Measurements from ENCODE around the gene OXSR1.

The OXSR1 gene

GRCh38 chr3:38165722-38166387 is 518 bp downstream of the OXSR1 start:
- Histone ChIP-seq H3K9ac (ENCODE audit: low read depth, low read length, poor library complexity, severe bottlenecking) (peak overlapping the region; percentile 92), H2AFZ (ENCODE audit: low read length) (peak overlapping the region; percentile 85), H3K4me1 (ENCODE audit: insufficient read depth, low read length, poor library complexity, severe bottlenecking) (peaks cover 53% of the 10 kb centered on the region), H3K9me2 (replicated peaks; ENCODE audit: low read depth, low read length) (no peaks in the 10 kb centered on the region), H3K4me3 (ENCODE audit: low read length, poor library complexity, severe bottlenecking) (peak overlapping the region; percentile 87), H4K20me1 (ENCODE audit: insufficient read depth, low read length, poor library complexity, severe bottlenecking) (peaks cover 43% of the 10 kb centered on the region), H3K4me2 (ENCODE audit: low read depth, low read length, poor library complexity, severe bottlenecking) (peak overlapping the region; percentile 98), H3F3A (ENCODE audit: low read depth) (peaks cover 2% of the 10 kb centered on the region; the same call in 1 of the 2 replicates), H3K27me3 (ENCODE audit: insufficient read depth, low read length, poor library complexity, severe bottlenecking) (no peaks in the 10 kb centered on the region), H3K36me3 (ENCODE audit: insufficient read depth, low read length) (no peaks in the 10 kb centered on the region), H3K79me2 (ENCODE audit: insufficient read depth, low read length) (peaks cover 66% of the 10 kb centered on the region), H3K9me3 (ENCODE audit: insufficient read depth, low read depth, low read length) (no peaks in the 10 kb centered on the region)
- no peak for TF ChIP-seq EZH2phosphoT487 (IDR thresholded peaks at IDR 0.05; ENCODE audit: borderline replicate concordance)
- TF ChIP-seq, protein P1, sequence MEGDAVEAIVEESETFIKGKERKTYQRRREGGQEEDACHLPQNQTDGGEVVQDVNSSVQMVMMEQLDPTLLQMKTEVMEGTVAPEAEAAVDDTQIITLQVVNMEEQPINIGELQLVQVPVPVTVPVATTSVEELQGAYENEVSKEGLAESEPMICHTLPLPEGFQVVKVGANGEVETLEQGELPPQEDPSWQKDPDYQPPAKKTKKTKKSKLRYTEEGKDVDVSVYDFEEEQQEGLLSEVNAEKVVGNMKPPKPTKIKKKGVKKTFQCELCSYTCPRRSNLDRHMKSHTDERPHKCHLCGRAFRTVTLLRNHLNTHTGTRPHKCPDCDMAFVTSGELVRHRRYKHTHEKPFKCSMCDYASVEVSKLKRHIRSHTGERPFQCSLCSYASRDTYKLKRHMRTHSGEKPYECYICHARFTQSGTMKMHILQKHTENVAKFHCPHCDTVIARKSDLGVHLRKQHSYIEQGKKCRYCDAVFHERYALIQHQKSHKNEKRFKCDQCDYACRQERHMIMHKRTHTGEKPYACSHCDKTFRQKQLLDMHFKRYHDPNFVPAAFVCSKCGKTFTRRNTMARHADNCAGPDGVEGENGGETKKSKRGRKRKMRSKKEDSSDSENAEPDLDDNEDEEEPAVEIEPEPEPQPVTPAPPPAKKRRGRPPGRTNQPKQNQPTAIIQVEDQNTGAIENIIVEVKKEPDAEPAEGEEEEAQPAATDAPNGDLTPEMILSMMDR (conservative IDR thresholded peaks at IDR 0.05; ENCODE audit: low read length) = no peak

GRCh38 chr3:38167591-38167990 is 2.3 kb downstream of the OXSR1 start:
- Histone ChIP-seq H3K9me3 (ENCODE audit: insufficient read depth, low read depth, low read length) (no peaks in the 10 kb centered on the region), H3F3A (ENCODE audit: low read depth) (peaks cover 2% of the 10 kb centered on the region; the same call in 1 of the 2 replicates), H3K9me2 (replicated peaks; ENCODE audit: low read depth, low read length) (no peaks in the 10 kb centered on the region), H3K4me2 (ENCODE audit: low read depth, low read length, poor library complexity, severe bottlenecking) (peak overlapping the region; percentile 98), H3K36me3 (ENCODE audit: insufficient read depth, low read length) (no peaks in the 10 kb centered on the region), H3K4me1 (ENCODE audit: insufficient read depth, low read length, poor library complexity, severe bottlenecking) (peaks cover 70% of the 10 kb centered on the region), H3K4me3 (ENCODE audit: low read length, poor library complexity, severe bottlenecking) (peak overlapping the region; percentile 87), H2AFZ (ENCODE audit: low read length) (no peak overlapping the region), H4K20me1 (ENCODE audit: insufficient read depth, low read length, poor library complexity, severe bottlenecking) (peaks cover 61% of the 10 kb centered on the region), H3K27me3 (ENCODE audit: insufficient read depth, low read length, poor library complexity, severe bottlenecking) (no peaks in the 10 kb centered on the region), H3K9ac (ENCODE audit: low read depth, low read length, poor library complexity, severe bottlenecking) (peak overlapping the region; percentile 66), H3K79me2 (ENCODE audit: insufficient read depth, low read length) (peaks cover 83% of the 10 kb centered on the region)
- TF ChIP-seq EZH2phosphoT487 (IDR thresholded peaks at IDR 0.05; ENCODE audit: borderline replicate concordance) = no peak
- TF ChIP-seq, protein P1 (conservative IDR thresholded peaks at IDR 0.05; ENCODE audit: low read length) = no peak

GRCh38 chr3:38168151-38169026 is 3.1 kb downstream of the OXSR1 start:
- peaks cover 69% of the 10 kb centered on the region for H4K20me1 ChIP-seq (ENCODE audit: insufficient read depth, low read length, poor library complexity, severe bottlenecking)
- H3K4me1 ChIP-seq (ENCODE audit: insufficient read depth, low read length, poor library complexity, severe bottlenecking) = peaks cover 78% of the 10 kb centered on the region
- H3K27me3 ChIP-seq (ENCODE audit: insufficient read depth, low read length, poor library complexity, severe bottlenecking) = no peaks in the 10 kb centered on the region
- peaks cover 91% of the 10 kb centered on the region for H3K79me2 ChIP-seq (ENCODE audit: insufficient read depth, low read length)
- peak overlapping the region; percentile 66 for H3K9ac ChIP-seq (ENCODE audit: low read depth, low read length, poor library complexity, severe bottlenecking)
- H3K36me3 ChIP-seq (ENCODE audit: insufficient read depth, low read length) = no peaks in the 10 kb centered on the region
- H3K9me2 ChIP-seq (replicated peaks; ENCODE audit: low read depth, low read length) = no peaks in the 10 kb centered on the region
- H3F3A ChIP-seq (ENCODE audit: low read depth) = no peaks in the 10 kb centered on the region
- peak overlapping the region; percentile 87 for H3K4me3 ChIP-seq (ENCODE audit: low read length, poor library complexity, severe bottlenecking)
- TF ChIP-seq, protein P1 (conservative IDR thresholded peaks at IDR 0.05; ENCODE audit: low read length) = no peak
- no peak for TF ChIP-seq EZH2phosphoT487 (IDR thresholded peaks at IDR 0.05; ENCODE audit: borderline replicate concordance)
- H3K9me3 ChIP-seq (ENCODE audit: insufficient read depth, low read depth, low read length) = no peaks in the 10 kb centered on the region
- no peak overlapping the region for H2AFZ ChIP-seq (ENCODE audit: low read length)
- peak overlapping the region; percentile 98 for H3K4me2 ChIP-seq (ENCODE audit: low read depth, low read length, poor library complexity, severe bottlenecking)

All from Loucy (cell line).